NOMO-1 (cell line): ENCODE measurements around the gene CGB3.

ENCODE experiments used
- DNase-seq, 2 experiments: peaks; one replicate each; lab custom pipeline; 2025; ENCODE audit not compliant: unreplicated experiment in 2 of 2; lab: John Stamatoyannopoulos, UW

CGB3 gene

DNA sequence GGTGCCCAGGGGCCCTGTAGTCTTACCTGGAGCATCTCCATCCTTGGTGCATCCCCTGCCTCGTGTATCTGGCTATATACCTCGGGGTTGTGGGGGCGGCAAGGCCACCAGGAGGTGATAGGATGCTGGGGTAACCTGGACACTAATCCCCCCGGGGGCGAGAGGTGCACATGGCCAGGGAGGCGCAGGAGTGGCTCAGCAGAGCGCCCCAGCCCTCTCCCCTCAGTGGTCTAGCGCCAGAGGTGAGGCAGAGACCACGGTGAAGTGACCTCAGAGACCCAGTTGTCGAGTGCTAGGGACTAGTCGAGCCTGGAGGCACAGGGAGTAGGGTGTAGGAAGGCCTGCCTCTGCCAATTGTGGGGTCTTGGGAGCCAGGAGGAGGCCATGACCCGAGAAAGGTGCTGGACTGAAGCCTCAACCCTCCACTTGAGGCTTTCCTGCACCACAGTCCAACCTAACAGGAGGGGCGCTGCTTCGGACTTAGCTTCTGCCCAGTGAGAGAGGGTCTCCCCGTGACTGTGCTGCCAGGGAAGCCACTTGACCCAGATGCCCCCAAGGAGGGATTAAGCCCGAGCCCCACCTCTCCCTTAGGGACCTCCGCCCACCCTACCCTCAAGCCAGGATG, 7.0 kb downstream of the CGB3 start, which contains the start of gene LHB:
Gene LHB (minus strand): TSS at position 51 of the 625 bp plus-strand sequence. CDS start 10 bp downstream, at position 41.
- no peak for DNase-seq

DNA sequence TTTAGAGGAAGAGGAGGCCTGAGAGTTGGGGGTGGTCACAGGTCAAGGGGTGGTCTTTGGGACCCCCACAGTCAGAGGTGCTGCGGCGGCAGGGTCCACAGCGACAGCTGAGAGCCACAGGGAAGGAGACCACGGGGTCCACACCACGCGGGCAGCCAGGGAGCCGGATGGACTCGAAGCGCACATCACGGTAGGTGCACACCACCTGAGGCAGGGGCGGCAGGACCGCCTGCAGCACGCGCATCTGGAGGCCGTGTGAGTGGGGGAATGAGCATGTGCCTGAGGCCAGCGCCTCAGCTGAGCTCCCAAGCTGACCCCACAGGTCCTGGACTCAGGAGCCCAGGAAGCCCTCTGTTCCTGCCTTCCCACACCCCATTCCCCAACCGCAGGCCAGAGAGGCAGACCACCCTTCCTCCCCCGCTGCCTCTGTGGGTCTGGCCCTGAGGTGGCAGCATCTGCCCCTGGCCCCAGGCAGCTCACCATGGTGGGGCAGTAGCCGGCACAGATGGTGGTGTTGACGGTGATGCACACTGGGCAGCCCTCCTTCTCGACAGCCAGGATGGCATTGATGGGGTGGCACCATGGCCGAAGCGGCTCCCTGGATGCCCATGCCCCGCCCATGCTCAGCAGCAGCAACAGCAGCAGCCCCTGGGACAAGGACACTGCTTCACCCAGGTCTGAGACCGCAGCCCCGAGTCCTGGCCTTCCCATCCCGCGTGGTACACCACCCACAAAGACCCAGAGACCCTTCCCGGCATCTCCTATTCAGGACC, 7.9 kb downstream of the CGB3 start:
- no peak for DNase-seq

DNA sequence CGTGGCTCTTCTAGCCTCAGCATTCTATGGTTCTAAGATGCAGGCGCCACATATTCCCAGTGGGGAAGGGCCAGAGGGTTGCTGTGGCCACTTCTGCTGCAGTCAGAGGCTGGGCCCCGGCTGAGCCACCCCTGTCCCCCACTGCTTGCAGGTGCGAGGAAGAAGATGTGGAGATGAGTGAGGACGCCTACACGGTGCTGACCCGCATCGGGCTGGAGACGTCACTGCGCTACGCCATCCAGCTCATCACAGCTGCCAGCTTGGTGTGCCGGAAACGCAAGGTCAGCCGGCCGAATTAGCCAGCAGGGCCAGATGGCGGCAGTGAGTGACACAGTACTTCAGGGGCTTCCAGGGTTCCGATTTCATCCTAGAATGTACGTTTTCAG, 9.3 kb downstream of the CGB3 start:
- DNase-seq = no peak

DNA sequence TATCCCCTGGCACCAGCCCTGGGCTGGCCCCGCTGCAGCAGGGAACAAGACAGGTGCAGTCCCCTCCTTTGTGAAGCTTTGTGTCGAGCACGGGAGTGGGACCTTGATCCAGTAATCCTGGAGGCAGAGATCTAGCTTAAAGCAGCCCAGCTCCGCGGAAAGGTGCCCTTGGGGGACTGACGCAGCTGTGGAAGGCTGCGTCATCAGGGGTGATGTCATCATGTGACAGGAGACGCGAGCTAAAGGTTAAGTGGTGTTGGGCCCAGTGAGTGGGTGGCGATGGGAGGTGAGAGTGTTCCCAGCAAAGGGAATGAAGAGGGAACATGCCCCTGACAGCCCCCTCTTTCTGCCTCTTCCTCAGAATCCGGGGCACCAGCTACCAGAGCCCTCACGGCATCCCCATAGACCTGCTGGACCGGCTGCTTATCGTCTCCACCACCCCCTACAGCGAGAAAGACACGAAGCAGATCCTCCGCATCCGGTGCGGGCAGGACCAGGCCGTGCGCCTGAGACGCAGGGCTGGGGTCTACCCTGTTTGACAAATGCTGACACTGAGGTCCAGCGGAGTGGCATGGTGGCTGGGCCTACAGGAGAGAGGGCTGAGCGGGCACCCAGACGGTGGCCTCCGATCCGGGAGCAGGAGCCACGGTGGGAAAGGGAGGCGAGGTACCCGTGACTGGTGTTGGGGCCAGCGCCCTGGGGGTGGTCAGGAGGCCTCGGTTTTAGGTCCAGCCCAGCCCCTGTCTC, 9.8 kb downstream of the CGB3 start:
- DNase-seq = no peak

DNA sequence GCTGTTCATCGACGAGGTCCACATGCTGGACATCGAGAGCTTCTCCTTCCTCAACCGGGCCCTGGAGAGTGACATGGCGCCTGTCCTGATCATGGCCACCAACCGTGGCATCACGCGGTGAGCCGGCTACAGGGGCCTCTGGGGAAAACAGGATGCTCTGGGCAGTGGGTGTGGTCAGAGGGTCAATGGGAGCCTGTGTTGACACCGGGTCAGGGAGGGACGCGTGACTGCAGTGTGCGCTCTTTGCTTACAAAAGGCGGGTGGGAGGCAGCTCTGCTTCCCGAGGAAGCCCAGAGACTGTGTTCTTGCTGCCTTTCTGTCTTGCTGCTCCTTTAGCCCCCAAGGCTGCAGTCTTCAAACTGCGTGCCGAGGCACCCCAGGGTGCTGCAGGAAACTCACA, 12.9 kb downstream of the CGB3 start:
- DNase-seq = no peak

DNA sequence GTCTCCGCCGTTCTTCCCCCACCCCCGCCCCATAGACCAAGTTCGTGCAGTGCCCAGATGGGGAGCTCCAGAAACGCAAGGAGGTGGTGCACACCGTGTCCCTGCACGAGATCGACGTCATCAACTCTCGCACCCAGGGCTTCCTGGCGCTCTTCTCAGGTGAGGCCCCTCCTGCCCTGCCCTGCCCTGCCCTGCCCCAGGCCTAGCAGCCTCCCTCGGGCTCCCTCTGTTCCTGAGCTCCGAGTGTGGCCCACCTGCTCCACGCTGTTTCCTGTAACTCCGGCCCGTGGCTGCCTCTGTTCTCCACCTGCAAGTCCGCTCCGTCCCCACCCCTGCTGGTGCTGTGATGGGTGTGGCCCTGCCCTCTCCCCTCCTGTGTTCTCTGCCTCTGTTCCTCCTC, 13.7 kb downstream of the CGB3 start:
- no peak for DNase-seq

DNA sequence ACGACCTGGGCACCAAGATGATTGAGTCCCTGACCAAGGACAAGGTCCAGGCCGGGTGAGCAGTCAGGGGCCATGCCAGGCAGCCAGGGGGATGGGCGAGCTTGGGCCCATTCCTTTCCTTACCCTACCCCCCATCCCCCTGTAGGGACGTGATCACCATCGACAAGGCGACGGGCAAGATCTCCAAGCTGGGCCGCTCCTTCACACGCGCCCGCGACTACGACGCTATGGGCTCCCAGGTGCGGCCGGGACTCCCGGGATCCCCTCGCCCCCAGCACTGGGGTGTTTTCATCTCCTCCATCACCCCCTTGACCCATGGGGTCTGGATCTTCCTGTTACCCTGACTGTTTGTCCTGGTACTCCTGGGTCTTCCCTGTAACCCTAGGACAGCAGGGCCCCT, 14.3 kb downstream of the CGB3 start:
- DNase-seq = no peak

DNA sequence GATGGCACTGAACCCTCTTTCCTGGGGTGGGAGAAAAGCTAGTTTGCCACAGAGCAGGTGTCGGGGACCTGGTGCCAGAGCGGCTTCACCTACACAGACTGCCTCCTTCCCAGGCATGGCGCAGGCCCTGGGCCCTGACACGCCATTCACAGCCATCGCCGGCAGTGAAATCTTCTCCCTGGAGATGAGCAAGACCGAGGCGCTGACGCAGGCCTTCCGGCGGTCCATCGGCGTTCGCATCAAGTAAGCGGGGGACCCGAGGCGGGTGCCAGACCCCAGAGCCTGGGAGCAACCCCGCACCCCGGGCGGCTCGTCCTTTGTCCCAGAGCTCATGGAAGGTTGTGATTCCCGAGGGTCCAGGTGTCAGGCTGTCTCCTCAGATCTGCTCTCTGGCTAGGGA, 17.2 kb downstream of the CGB3 start:
- no peak for DNase-seq

DNA sequence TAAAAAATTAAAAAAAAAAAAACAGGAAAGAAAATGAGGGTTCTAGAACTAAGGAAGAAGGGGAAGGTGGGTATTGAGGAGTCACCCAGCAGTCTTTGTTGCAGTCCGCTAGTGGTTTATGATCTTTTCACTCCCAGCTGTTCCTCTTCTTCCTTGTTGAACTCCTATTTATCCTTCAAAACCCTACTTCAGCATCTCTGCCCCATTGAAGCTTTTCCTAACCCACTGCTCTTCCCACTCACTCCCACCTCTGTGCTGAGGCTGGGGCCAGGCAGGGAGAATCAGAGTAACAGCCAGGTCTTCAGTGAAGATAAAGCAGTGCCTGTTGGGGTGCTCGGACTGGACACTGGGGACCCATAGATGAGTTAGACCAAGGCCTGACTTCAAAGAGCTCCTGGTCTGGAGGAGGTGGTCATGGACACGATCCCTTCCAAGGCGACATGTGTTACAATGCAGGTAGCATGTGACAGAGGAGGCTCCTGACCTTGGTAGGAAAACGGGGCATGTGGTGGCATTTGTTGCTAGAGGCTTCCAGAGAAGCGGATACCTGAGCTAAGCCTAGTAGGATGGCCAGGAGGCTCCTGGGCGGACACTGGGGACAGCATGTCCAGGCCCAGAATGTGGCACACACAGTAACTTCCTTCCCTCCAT, 19.0 kb downstream of the CGB3 start:
- DNase-seq = no peak

DNA sequence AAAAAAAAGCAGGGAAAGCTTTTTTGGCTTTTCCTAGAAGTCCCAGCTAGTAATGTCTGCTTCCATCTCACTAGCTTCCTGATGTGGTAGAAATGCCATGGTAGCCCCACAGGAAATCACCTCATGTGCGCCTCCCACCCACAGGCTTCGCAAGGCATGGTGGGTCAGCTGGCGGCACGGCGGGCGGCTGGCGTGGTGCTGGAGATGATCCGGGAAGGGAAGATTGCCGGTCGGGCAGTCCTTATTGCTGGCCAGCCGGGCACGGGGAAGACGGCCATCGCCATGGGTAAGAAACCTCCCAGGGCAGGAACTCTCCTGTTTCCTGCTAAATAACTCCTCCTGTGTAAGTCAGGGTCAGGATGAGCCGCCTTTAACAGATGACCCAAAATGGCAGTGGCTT, 20.0 kb downstream of the CGB3 start:
- no peak for DNase-seq

DNA sequence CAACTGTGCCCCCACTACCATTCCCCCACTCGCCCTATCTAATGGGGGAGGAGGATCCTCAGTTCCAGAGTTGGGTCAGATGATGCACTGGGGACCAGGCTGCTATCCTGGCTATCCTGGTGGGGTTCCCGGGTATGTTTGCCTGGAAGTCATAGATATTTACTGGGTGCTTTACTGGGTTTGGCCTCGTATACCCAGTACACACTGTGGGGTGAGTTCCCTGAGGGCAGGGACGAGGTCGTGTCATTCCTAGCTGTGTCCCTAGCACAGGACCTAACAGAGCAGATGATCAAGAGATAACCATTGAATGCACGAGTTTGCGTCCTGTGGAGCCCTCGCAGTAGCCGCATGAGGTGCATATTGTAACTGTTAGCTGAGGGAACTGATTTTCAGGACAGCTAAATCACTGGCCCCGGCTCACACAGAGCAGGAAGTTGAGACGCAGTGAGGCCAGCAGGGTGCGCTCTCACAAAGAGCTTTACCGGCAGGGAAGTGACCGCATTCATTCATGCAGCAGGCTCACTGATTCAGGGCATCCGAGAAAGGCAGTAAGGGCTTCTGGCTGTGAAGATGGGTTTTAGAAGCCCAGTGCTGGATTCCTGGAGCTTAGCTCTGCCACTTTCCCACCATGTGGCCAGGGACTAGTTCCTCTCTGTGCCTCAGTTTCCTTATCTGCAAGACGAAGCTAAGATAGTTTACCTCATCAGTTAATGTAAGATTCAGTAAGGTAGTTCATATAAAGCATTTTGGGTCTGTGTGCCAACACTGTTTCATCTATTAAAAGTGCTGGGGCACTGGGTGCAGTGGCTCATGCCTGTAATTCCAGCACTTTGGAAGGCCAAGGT, 24.4 kb downstream of the CGB3 start:
- peak; percentile 41 to 60 for DNase-seq

DNA sequence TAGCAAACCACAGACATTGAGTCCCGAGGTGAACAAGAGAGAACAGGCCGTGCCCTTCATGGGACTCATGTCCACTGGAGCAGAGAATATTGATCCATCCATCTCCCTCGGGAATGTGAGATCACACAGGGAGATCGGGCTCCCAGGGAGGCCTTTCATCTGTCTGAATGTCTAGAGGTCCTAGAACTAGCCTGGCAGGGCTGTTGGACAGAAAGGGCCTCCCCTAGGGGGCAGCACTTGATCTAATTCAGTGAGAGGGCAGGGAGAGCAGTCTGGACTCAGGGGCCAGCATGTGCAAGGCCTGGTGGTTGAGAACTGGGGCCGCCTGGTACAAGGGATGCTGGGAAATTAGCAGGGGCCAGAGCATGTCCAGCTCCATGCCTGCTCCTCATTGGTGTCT, 26.2 kb downstream of the CGB3 start:
- no peak for DNase-seq

DNA sequence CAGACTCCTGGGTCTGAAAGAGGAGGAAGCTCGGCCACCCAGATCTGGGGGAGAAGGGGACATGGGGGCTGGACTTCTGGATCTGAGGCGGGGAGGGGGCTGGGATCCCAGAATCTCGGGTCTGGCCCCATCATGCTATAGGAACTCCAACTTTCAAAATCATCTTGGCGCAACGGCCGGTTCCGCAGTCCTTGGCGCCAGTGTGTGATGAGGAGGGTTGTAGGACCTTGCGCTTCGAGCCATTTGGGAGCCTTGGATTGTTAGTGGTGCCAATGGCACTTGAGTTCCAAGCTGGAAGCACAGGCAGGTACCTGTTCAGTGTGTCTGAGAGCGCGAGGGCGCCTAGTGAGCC, 30.1 kb downstream of the CGB3 start:
- peak in 1 of 2 experiments; percentile 21 for DNase-seq

DNA sequence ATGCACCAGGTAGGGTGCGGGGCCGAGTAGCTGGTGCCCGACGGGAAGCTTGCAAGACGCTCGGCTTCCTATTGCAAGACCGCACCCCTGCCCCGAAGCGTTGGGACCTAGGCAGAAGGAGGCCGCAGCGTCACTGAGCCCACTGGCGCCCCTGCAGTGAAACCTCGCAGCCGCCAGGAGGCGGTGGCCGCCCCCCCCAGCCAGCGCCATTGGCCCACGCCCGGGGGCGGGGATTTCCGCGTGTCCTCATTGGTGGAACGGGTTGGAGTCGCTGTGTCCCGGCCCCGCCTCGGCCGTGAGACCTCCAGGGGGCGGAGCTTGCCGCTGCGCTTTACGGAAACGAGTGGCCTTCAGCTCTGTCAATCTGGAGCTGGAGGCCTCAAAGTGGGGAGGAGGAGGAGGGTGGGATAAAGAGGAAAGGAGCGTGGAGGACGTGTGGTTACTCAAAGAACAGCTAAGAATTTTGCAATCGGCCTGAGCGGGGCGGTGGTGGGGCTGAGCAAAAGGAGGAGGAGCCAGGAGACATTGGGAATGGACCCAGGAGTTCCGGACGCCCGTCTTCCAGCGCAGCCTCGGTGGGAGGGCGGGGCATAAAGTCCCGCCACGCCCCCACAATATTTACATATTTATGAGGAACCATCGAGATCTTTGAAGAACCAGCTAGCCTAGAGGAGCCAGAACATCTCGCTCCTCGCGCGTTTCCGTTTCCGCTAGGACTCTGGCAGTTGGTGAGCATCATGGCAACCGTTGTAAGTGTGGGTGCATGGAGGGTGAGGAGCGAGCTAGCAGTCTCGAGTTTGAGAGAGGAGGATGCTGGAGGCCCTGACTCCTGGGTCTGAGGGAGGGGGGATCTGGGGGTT, 30.7 kb downstream of the CGB3 start, which contains the start of the genes GYS1 and RUVBL2:
Gene GYS1 (minus strand): TSS at position 135 of the 860 bp plus-strand sequence. CDS start 197 bp downstream, outside the sequence.
Gene RUVBL2 (plus strand): TSS at position 713 of the 860 bp plus-strand sequence. CDS start 25 bp downstream, at position 738.
- DNase-seq = peak; percentile 99 to 100

DNA sequence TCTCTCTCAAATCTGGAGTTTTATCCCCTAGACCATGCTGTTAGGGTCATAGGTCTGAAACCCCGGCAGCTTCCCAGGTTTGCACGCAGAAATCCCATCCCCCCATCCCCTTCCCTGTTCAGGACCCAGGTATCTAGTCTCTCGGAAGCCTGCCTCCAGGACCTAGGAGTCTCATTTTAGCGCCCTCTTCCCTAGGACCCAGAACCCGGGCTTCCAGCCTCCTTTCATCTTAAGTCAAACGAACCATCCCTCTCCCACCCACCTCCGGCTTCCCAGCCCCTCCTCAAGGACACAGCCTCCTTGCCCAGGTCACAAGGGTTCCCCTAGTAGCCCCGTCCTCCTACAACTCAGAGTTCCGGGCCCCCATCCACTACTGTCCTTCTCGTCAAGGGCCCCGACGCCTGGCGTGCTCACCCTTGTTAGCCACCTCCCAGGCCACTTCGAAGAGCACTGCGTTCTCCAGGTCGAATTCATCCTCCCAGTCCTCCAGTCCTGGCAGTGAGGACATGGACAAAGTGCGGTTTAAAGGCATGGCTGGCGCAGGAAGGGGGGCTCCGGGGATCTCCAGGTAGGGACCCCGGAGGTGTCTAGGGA, 31.5 kb downstream of the CGB3 start:
- no peak for DNase-seq

DNA sequence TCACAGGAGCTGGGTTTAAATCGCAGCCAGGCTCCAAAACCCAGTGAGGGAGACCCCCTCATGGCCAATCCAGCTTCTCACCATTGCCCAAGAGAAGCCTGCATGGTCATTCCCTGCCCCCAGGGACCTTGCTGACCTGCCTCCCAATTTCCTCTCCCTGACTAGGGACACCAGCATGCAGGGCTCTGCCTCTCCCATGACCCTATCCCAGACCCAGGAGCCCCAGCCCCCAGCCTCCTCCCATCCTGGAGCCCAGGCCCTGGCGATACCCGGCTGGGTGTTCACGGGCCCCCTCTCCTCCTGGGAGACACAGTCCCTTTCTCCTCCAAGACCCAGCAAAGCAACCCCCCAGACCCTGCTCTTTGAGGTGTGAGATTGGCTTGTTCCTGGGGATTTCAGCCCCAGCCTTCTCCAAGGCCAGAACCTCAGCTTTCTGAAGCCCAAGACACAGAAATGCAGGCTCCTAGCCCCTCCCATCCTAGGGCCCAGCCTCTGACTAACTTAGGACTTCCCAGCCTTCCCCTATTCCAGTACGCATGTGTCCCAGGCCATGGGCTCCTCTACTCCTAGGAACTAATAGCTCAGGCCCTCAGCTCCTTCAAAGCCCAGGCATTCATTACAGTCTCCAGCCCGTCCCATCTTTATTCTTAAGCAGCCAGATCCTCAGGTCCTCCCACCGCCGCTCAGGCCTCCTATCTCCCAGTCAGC, 32.1 kb downstream of the CGB3 start:
- no peak for DNase-seq

DNA sequence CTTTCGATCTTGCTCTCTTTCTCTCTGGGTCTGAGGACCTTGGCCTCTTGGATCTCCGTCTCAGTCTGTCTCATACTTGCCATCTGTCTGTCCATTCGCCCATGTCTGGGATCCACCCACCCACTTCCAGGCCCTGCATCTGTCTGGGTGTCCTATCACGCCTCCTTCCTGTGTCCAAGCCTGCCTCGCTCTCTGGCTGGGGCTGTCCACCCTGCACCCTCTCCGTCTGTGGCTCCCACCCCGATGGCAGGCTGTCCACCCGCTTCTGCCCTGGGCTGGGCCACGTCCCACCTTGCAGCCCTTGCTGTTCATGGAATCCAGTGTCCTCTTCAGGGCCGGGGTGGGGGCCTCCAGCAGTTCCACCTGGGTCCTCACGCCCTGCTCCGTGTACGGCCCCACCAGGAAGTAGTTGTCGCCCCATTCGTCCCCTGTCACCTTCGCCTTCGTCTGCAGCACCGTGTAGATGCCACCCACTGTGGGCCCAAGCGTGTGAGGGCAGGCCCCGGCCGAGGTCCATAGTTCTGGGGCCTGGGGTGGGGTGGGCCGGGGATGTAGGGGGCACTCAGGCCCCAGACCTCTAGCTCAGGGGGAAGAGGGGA, 33.0 kb downstream of the CGB3 start:
- DNase-seq = no peak

DNA sequence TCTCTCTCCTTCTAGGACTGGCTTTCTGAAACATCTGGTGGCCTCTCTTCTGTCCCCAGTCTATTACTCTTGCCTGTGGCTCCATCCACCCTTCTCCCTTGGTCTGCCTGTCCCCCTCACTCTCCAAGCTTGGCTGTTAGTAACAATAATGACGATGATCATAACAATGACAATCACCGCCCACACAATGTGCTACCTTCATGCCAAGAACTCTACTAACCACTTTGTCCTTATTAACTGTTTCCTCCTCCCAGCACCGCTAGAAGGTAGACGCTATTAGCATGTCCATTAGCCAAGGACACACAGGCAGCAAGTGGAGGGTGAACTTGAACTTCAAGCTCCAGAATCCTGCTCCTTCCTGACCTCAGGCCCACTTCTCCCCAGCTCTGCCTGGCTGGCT, 33.7 kb downstream of the CGB3 start:
- no peak for DNase-seq
